Stimulated activated CD4-positive, alpha-beta T cell treated with anti-CD3 and anti-CD28 coated beads, TNF-alpha, amount 100 ng/mL, for 4 hours (primary cell): ENCODE data around the gene PTPRE.

Source experiments
- DNase-seq, 3 experiments: peaks; one replicate each; pipeline ENCODE4 v3.0.0-alpha.2; 2020; ENCODE audit warnings: low read depth in 3 of 3

The PTPRE gene

DNA sequence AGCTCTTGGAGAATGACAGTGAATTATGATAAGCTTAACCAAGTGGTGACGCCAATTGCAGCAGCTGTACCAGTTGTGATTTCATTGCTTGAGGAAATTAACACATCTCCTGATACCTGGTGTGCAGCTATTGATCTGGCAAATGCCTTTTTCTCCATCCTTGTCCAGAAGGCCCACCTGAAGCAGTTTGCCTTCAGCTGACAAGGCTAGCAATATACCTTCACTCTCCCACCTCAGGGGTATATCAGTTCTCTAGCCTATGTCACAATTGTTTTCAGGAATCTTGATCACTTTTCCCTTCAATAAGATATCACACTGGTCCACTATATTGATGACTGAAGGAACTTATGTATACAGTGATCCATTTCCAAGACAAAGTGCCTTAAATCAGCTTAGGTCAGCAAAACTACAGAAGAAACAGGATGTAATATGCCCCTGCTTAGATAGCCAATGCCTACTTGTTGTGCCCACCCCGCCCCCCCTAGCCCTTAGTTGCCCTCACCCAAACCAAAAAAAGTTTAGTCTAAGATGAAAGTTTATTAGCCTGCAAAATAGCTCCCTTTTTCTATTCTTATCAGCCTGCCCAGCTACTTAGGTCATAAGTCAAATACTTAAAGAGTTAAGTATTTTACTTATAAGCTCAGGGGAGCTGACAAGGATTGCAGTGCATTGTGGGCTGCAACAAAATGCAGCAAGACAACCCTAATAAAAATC lies 45.1 kb downstream of the PTPRE start:
- no peak for DNase-seq

DNA sequence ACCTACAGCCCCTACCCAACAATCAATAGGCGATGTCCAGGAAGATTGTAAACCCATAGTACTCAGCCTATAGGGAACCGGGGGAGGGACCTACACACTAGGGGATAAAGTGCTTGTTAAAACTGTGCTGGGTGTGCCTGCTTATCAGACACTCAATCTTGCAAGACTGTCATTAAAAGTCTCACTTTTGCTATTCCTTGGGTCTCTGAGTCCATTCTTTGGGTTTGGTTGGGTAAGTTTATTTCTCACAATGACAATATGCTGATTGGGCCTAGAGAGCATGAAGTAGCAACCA lies 45.6 kb downstream of the PTPRE start:
- DNase-seq, result no peak

DNA sequence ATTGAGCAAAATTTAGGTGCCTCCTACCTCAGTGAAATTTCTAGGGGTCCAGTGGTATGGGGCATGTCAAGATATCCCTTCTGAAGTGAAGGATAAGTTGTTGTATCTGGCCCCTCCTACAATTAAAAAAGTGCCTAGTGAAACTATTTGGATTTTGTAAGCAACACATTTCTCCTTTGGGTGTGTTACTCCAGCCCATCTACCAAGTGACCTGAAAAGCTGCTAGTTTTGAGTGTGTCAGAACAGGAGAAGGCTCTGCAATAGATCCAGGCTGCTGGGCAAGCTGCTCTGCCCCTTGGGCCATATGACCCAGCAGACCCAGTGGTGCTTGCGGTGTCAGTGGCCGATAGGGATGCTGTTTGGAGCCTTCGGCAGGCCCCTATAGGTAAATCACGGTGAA lies 46.0 kb downstream of the PTPRE start:
- no peak for DNase-seq

- no peak for DNase-seq
Observed at GRCh38 chr10:127953876-127954275, 47.0 kb downstream of the PTPRE start.

DNA sequence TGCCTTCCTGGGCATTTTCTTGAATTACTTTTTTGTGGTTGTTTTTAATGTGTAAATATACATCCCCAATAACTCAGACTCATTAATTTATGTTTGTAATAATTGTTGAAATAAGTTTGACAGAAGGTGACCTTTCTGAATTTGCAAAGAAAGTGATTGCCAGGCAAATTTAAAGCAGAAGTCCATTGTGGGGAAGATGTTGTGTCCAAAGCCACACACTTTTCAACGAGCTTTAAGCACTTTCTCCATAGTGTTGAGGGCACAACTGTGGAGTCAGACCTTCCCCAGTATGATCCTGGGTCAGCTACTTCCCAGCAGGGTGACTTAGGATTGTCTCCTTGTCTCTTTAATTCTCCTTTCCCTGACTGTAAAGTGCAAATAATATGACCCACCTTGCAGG lies 52.5 kb downstream of the PTPRE start:
- DNase-seq, result no peak

DNA sequence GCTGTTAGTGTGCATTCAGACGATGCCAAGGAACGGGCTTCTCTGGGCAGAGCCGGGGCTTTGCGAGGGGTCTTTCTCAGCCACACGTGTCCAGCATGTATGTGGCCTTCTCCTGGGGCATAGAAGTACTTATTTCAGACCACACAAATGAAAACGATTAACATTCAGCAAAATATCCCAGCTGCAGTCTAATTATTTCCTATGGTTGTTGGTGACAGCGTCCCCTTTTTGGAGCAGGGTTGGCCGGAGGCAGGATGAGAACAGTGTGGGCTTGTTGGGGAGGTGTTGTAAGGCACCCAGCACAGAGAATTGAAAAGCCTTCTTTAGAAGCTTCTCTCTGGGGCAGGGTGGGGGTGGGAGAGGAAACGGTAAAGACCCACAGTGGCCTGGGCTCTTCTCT lies 54.2 kb downstream of the PTPRE start:
- DNase-seq, result no peak

GRCh38 chr10:127962205-127962604 lies 55.3 kb downstream of the PTPRE start:
- no peak for DNase-seq

DNA sequence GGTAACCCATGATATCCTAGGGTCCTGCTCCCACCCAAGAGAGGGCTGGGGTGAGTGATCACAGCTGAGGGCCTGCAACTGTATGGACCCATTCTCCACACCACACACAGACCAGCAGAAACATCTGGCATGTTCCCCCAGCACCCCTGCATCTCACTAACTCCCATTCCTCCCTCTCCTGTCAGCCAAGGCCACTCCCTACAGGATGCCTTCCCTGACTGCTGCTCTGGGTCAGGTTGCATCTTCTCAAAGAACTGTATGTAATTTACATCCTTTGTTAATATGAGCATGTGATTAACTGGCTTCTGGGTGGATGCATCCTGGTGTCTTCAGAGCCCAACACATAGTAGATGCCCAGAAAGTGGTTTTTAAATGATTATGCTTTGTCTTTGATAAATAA lies 56.2 kb downstream of the PTPRE start:
- no peak for DNase-seq

GRCh38 chr10:127964621-127965020 lies 57.7 kb downstream of the PTPRE start:
- DNase-seq, result no peak

GRCh38 chr10:127966875-127967274 lies 60.0 kb downstream of the PTPRE start:
- DNase-seq, result no peak

DNA sequence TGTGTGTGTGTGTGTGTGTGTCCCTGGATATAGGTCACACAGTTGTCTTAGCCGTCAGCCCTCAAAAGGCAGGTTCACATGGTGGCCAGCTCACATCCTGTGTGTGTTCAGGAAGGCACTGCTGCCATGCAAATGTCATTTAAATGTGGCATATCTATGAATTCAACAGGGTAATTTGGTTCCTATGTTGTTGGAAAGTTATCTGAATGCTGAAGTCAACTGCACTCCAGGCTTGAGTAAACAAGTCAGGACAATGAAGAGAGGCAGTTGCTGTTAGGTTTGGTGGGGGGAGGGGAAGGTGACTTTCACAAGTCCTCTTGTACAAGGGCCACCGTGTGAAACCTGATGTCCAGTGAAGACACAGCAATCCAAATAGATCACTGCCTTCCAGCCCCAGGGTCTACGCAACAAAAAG lies 61.1 kb downstream of the PTPRE start:
- no peak for DNase-seq

DNA sequence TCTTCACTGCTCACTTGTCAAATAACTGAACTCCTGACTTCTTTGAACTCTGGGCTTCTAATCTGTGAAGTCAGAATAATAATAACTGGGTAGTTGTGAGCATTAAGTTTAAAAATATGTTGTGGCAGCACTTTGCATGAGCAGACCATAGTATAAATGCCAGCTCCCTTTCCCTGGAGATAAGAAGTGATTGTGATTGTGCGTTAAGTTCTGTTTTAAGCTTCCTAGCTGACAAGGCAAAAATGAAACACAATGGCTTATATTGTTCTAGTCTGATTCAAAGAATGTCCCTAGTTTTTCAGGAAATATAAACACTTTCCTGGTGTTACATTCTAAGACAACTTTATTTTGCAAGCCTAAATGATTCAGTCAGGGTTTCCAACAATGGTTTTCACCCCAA lies 61.8 kb downstream of the PTPRE start:
- DNase-seq, result no peak

DNA sequence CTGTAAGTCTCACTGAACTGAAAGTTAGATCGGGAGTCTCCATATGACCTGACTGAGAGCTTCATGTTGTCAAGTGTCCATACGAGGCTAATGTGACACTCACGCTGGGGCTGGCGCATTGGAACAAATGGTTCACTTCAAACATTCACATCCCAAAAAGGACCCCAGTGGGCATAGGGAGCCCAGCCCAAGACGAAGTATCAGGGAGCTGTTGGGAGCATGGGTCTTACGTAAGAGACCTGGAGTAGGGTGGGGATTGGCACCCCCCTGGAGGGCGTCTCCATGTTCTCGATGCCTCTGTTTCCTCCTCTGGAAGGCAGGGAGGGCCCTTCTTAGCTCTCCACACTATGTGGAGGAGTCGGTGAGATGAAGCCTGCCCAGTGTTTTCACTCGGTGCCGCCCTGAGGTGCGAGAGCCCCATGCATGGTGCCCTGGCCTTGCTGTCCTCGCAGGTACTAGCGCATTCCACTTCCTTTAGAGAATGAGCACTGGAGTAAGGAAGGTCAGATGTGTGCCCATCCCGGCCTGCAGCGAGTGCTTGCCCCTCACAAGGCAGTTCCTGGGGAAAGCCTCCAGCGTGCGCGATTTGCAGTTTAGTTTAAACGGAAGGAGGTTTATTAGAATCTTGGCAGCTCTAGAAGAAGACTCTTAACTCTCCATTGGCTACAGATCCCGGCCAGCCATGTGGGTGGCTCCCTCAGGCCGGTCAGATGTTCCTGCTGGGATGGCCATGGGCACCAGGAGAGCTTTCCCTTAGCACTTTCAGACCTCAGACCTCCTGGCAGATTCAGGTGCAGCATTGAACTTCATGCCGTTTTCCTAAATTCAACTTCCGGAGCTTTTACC lies 64.4 kb downstream of the PTPRE start:
- no peak for DNase-seq

DNA sequence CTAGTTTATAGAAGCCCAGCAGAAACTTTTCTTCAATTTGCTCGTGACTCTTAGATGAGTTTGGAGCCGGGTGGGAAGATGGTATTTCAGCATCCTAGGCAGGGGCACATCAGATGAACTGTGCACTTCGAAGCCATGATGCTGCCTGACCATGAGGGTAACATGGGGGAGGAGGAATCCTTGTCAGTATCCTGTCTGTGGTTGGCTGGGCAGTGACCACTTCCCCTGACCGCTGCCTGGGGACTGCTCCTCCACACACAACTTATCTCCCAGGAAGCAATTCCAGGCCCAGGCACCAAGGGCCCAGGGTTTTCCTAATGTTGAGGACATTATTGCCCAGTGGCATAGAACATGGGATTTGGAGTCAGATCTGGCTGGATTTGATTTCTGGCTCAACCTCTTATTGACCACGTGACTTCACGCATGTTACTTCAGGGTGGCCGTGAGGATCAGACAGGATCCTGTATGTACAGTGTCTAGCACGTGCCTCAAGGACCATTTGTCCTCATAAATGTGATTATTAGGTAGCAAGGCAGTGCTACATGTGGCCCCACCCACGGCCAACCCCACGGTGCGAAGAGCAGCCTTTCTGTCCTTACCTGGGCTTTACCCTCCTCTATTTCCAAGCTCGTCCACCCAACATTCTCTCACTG lies 65.2 kb downstream of the PTPRE start:
- DNase-seq, result no peak

DNA sequence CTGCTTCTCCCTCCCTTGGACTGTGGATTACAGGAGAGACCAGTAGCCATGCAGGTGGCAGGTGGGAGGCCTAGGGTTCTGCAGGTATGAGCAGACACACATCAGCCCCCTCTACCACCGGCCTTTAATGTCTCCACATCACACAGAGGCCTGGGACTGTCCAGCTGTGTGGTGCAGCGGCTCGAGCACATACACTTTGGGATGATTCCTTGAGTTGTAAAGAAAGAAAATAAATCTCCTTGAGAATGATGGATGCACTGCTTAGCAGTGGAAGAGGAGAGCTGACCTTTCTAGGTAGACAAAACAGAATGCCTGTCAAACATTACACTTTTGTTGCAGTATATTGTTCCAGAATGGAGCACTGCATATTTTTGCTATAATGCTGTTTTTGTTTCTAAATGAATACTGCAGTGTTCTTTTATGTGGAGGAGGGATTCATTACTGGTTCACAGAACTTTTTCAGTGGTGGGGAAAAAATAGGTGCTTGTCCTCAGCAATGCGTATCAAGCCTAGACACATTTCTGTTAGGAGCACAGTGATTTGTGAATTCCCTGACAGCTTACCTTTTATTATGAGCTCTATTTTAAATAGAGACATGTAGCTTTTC lies 66.0 kb downstream of the PTPRE start:
- no peak for DNase-seq

DNA sequence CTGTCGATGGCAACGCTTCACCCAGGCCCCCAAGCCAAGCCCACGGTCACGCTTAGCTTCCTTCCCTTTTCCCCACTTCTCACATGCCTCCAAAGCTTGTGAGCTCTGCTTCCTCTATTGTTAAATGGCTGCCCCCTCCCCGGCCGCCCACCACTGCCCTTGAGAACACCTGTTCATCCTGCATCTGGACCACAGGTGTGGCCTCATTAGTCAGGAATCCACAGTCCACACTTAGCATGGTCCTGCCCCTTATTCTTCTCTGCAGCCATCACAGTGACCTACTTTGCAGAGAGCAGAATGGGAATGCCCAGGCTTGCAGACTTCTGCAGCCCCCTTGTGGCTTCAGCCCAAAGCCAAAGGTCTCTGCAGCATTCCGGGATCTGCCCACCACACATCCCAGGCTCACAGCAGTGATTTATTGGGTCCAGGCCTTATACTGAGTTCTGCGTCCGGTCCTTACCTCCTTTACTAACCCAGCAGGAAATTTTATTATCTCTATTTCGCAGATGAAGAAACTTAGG lies 66.9 kb downstream of the PTPRE start:
- no peak for DNase-seq

DNA sequence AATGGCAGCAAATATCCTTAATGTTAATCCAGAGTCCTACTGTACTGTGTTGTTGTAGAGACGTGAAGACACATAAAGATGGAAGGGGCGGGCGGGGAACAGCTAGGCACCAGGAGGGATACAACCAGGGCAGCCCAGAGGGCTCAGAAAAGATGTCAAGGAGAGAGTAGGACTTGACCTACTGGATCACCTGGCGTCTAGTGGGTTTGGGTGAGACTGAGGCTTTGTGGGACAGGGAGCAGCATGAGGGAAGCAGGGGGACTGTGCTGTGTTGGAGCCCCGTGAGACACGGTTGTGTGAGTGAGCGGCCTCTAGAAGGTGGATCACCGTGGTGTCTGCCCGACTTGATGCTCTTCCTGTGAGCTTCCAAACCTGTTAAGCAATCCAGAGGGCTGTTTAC lies 68.0 kb downstream of the PTPRE start:
- no peak for DNase-seq

DNA sequence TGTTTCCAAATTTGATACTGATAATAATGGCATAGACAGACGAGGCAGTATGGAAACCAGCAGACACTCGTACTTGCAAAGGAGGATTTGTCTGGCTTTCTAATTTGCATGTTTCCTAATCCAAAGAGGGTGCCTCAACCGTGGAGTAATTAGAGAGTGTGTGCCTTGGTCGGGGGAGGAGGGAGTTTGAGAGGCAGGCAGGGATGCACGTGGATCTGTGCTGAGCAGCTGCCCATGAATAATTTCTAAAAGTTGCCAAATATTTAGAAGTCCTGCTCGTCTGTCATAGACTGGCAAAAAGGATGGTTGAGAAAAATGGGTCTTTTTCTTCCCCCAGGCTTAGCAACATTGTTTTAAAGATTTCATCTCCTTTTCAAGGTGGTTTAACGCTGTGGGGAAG lies 69.4 kb downstream of the PTPRE start:
- no peak for DNase-seq

GRCh38 chr10:127976701-127977356 lies 69.9 kb downstream of the PTPRE start:
- DNase-seq, result no peak

GRCh38 chr10:127977357-127978009 lies 70.6 kb downstream of the PTPRE start:
- DNase-seq, result no peak

GRCh38 chr10:127978481-127978880 lies 71.6 kb downstream of the PTPRE start:
- DNase-seq, result no peak
